Kidney epithelial cell (primary cell): ENCODE measurements around the gene EFCAB3. TPM values are rescaled to one million over a fixed set of nuclear protein-coding genes. Genes with fewer than 3 reads are reported as not detected.
"Not testable (repeated sequence)": the region's sequence is repeated elsewhere in the genome, so short reads cannot be mapped to it uniquely, and the experiment has no call there.

Experiments used
- DNase-seq: peaks from one replicate; pipeline ENCODE4 v3.0.0-alpha.2; 2010; ENCODE audit warnings: low read depth
- H3K27me3 ChIP-seq: 2 replicates; pipeline ENCODE4 v1.6.0; 2011; ENCODE audit warnings: low read length; ENCODE audit not compliant: control insufficient read depth, insufficient read depth
- H3K36me3 ChIP-seq: 2 replicates; pipeline ENCODE4 v1.5.1; 2011; ENCODE audit warnings: low read length; ENCODE audit not compliant: control insufficient read depth, insufficient read depth
- H3K4me3 ChIP-seq: 2 replicates; pipeline ENCODE4 v1.5.1; 2011; ENCODE audit warnings: low read depth, mild to moderate bottlenecking, control low read depth, low read length
- total RNA-seq: library from RNA; depleted of rRNA; stranded (reverse); fragments of >200 nt; gene quantifications from 2 replicates; pipeline ENCODE4 v1.2.3, GENCODE V29; 2015
- TF ChIP-seq, protein P1 (sequence below): IDR thresholded peaks from 2 replicates; pipeline ENCODE4 v1.5.1; 2011; ENCODE audit warnings: mild to moderate bottlenecking, moderate library complexity, low read length, control low read depth, inconsistent platforms; ENCODE audit not compliant: insufficient read depth, poor library complexity, severe bottlenecking

Gene EFCAB3
- total RNA-seq, 1 donor from 2014 or later, result not detected

DNA sequence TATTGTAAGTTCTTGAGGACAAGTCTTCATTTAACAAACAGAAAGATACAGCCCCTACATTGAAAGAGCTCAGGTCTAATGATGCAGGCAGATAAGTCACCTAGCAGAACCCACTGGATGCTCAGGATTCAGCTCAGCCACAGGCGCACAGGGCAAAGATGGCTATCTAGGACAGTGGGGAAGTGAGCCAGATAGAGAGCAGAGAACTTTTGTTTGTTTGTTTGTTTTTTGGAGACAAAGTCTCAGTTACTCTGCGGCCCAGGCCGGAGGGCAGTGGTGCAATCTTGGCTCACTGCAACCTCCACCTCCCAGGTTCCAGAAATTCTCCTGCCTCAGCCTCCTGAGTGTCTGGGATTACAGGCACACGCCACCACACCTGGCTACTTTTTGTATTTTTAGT is 63.7 kb downstream of the EFCAB3 start:
- TF ChIP-seq, protein P1, sequence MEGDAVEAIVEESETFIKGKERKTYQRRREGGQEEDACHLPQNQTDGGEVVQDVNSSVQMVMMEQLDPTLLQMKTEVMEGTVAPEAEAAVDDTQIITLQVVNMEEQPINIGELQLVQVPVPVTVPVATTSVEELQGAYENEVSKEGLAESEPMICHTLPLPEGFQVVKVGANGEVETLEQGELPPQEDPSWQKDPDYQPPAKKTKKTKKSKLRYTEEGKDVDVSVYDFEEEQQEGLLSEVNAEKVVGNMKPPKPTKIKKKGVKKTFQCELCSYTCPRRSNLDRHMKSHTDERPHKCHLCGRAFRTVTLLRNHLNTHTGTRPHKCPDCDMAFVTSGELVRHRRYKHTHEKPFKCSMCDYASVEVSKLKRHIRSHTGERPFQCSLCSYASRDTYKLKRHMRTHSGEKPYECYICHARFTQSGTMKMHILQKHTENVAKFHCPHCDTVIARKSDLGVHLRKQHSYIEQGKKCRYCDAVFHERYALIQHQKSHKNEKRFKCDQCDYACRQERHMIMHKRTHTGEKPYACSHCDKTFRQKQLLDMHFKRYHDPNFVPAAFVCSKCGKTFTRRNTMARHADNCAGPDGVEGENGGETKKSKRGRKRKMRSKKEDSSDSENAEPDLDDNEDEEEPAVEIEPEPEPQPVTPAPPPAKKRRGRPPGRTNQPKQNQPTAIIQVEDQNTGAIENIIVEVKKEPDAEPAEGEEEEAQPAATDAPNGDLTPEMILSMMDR, result no peak
- Histone ChIP-seq H3K27me3 (no peaks in the 10 kb centered on the region), H3K36me3 (no peaks in the 10 kb centered on the region), H3K4me3 (no peak overlapping the region)
- no peak for DNase-seq

DNA sequence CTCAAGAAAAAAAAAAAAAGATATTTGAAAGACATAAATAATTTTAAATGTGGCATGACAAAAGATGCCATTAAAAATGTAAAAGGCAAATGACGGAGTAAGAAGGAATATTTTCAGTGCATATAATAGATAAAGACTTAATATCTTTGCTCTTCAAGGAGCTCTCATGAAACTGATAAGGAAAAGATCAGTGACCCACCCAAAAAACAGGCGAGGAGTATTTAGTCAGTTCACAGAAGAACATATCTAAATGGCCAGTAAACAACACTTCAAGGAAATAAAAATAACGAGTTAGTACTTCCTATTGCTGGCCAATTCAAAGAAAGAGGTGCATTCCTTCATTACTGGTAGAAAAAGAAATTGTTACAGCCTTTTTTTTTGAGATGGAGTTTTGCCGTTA is 65.4 kb downstream of the EFCAB3 start:
- not testable (repeated sequence) for DNase-seq, H3K4me3 ChIP-seq, H3K27me3 ChIP-seq, H3K36me3 ChIP-seq

DNA sequence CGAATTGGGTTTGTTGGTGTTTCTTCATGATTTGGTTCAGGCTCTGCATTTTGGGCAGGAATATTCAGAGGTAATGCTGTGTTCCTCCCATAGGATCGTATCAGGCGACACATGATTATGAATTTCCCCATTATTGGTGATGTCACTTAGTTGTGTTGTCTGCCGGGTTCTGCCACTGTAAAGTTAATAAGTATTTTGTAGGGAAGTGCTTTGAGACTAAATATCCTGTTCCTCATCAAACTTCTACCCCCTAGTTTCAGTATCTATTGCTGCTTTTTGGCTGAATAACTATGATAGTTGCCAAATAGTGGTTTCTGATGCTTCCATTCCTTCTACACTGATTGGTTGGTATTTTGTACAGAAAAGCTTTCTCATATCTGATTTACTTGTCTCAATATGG is 71.8 kb downstream of the EFCAB3 start:
- not testable (repeated sequence) for DNase-seq, H3K27me3 ChIP-seq

DNA sequence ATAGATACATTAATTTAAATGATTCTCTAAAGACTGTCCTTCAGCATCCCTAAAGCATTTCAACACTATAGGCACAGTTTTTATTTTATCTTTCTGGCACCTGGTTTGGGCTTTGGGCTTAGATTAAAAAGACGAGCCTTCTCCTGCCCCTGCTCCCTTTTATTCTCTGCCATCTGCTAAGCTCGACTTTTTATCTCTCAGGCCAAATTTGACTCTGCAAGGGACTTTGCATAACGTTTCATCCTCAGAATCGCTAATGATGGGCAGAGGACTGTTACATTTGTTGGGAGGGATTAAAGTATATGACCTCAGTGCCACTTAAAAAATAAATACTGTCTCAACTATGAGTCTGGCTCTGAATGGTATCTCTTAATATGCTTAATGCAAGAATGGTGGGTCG is 72.7 kb downstream of the EFCAB3 start:
- not testable (repeated sequence) for H3K4me3 ChIP-seq, DNase-seq, H3K36me3 ChIP-seq, H3K27me3 ChIP-seq

More for the DNA sequence above, 71.8 kb downstream of the EFCAB3 start:
- not testable (repeated sequence) for H3K4me3 ChIP-seq, H3K36me3 ChIP-seq

DNA sequence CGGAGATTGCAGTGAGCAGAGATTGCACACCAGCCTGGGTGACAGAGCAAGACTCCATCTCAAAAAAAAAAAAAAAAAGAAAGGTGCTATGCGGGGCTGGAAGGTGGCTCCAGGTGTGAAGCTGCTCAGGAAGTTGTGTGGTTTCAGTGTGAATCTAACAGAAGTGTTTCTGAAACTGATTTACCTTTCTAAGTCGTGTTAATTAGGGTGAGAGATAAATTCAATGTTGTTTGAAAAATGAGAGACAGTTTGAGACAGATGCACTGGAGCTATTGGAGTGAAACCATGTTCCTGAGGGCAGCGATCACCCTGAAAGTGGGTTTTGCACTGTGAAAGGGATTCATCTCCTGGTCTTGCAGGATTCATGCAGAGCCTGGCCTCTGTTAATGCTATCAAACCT is 73.3 kb downstream of the EFCAB3 start:
- not testable (repeated sequence) for DNase-seq, H3K36me3 ChIP-seq, H3K4me3 ChIP-seq, H3K27me3 ChIP-seq

DNA sequence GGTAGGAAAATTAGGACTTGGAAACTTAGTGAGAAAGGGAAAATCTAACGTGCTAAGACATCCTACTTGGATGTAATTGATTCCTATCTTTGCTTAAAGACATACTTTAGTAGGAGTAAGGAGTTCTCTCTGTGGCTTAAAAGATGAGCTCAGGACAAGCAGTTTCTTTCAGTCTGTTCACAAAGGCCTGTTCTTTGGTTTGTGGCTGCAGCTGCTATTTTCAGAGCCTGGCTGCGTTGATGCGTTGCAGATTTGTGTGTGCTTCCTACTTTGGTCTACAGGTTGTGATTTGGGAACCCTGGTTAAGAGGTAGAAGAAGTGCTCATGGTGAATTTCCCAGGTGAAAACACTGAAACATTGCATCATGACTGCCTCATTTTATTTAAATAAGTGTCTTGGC is 73.8 kb downstream of the EFCAB3 start:
- H3K27me3 ChIP-seq, H3K4me3 ChIP-seq, DNase-seq, H3K36me3 ChIP-seq: not testable (repeated sequence)

DNA sequence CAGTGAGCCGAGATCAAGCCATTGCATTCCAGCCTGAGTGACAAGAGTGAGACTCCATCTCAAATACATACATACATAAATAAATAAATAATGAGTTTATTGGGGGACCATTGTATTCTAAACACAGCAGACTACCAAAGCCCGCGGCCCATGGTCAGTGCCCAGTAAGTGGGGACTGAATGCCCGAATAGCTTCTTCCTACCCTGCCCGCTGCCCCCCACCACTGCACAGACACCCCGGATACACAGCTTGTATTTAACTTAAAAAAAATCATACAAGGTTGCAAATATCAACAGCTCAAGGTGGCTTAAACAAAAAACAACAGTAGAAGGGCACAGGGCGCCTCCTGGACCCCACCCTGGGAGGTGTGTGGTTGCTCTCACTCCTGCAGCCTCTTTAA is 75.7 kb downstream of the EFCAB3 start:
- TF ChIP-seq, protein P1, result no peak
- DNase-seq, result no peak

DNA sequence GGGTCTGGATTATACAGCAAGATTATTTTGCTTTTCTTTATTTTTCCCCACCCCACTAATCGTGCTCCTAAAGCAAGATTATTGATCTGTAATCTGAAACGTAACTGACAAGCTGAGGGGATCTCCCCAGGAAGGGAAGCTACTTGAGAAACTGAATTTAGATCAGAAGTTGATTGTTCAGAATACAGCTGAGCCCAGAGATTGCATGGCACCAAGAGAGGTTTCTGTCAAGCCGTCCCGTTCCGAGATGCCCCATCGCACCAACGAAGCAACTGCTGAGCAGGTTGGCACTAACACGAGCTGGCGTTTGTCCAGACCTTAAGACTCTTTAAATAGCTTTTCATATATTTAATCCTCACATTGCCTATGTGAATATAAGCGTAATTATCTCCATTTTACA is 78.1 kb downstream of the EFCAB3 start:
- not testable (repeated sequence) for H3K4me3 ChIP-seq, H3K36me3 ChIP-seq, DNase-seq, H3K27me3 ChIP-seq

More for the DNA sequence above, 75.7 kb downstream of the EFCAB3 start:
- H3K36me3 ChIP-seq, result no peaks in the 10 kb centered on the region
- H3K27me3 ChIP-seq, result no peaks in the 10 kb centered on the region
- H3K4me3 ChIP-seq, result no peak overlapping the region

DNA sequence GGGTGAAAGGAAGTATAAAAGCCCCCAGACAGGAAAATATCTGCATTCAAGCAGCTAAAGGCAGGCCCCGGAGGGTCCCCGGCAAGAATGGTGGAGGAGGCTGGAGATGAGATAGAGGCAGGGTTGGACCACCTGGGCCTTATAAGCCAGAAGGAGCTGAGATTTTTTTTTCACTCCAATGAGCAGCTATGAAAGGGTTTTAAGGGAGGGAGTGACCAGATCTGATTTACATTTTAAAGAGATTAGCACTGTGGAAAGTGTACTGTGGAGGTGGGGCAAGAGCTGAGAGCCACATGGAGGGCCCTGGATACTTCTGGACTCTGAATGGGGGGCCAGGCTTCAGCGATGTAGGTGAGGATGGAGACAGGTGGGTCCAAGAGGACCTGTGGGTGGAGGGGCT is 84.1 kb downstream of the EFCAB3 start:
- DNase-seq, H3K4me3 ChIP-seq: not testable (repeated sequence)

DNA sequence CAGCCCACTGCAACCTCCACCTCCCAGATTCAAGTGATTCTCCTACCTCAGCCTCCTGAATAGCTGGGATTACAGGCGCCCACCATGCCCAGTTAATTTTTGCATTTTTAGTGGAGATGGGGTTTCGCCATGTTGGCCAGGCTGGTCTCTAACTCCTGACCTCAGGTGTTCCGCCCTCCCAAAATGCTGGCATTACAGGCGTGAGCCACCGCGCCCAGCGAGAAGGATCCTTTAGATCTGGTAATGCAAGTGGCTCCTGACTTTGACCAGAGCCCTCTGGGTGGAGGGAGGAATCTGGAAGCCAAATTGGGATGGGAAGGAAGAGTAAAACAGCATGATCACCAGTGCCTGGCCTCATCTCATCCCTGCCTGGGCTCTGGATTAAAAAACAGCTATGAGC is 84.9 kb downstream of the EFCAB3 start:
- H3K36me3 ChIP-seq, H3K27me3 ChIP-seq, H3K4me3 ChIP-seq, DNase-seq: not testable (repeated sequence)

More for the DNA sequence above, 84.1 kb downstream of the EFCAB3 start:
- not testable (repeated sequence) for H3K27me3 ChIP-seq, H3K36me3 ChIP-seq

Other genes starting within 250 kb of the EFCAB3 start
- gene METTL2A, start 43.3 kb downstream of the EFCAB3 start, total RNA-seq, result 23.7 and 32.9 TPM in 2 replicates
- gene TLK2, start 98.3 kb downstream of the EFCAB3 start, total RNA-seq, result 32.9 and 50.0 TPM in 2 replicates
- gene MRC2, start 247.1 kb downstream of the EFCAB3 start, total RNA-seq, result 45.9 and 53.0 TPM in 2 replicates